GM06990 (cell line): ENCODE measurements around the gene PTGES3.

Source experiments
- DNase-seq: peaks from one replicate; pipeline ENCODE4 v3.0.0-alpha.2; 2011; ENCODE audit not compliant: insufficient read length; ENCODE audit errors: extremely low read depth
- H3K27me3 ChIP-seq: replicated peaks from 2 replicates; pipeline ENCODE4 v1.6.0; 2011; ENCODE audit warnings: low read length; ENCODE audit not compliant: control insufficient read depth, insufficient read depth
- H3K36me3 ChIP-seq: 2 replicates; pipeline ENCODE4 v1.5.1; 2011; ENCODE audit warnings: low read length; ENCODE audit not compliant: control insufficient read depth, insufficient read depth
- H3K4me3 ChIP-seq: replicated peaks from 2 replicates; pipeline ENCODE4 v1.5.1; 2011; ENCODE audit warnings: low read depth, mild to moderate bottlenecking, control low read depth, low read length
- TF ChIP-seq, protein P1 (sequence below): IDR thresholded peaks from 2 replicates; pipeline ENCODE4 v1.5.1; 2011; ENCODE audit warnings: low read length, control low read depth, mild to moderate bottlenecking, inconsistent platforms; ENCODE audit not compliant: insufficient read depth, poor library complexity, severe bottlenecking

Gene PTGES3

DNA sequence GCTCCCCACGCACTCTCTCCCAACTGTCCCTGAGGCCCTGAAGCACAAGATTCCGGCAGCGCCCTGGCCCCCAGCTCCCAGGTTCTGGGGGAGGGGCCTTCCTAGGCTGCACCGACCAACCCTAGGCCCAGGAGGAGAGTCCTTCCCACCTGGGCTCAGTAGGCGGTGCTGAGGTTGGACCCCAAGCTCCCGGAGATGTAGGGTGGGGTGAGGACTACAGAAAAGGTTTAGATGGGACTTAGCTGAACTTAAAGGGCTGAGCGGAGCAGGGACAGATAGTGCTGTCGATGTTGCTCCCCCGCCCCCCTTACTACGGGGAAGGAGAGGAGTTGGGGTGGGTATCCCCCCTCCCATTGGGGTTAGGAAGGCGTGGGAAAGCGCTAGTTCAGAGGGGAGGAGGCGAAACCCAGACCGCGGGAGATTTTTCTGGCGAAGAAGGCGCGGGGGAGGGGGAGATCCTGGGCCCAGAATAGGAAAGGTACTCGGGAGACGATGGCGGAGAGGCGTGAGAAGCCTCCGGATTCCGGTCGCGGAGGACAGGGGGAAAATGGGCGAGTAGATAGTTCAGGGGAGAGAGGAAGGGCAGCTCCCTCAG is 53.7 kb downstream of the PTGES3 start:
- TF ChIP-seq, protein P1, sequence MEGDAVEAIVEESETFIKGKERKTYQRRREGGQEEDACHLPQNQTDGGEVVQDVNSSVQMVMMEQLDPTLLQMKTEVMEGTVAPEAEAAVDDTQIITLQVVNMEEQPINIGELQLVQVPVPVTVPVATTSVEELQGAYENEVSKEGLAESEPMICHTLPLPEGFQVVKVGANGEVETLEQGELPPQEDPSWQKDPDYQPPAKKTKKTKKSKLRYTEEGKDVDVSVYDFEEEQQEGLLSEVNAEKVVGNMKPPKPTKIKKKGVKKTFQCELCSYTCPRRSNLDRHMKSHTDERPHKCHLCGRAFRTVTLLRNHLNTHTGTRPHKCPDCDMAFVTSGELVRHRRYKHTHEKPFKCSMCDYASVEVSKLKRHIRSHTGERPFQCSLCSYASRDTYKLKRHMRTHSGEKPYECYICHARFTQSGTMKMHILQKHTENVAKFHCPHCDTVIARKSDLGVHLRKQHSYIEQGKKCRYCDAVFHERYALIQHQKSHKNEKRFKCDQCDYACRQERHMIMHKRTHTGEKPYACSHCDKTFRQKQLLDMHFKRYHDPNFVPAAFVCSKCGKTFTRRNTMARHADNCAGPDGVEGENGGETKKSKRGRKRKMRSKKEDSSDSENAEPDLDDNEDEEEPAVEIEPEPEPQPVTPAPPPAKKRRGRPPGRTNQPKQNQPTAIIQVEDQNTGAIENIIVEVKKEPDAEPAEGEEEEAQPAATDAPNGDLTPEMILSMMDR, result no peak
- Histone ChIP-seq H3K27me3 (no peaks in the 10 kb centered on the region), H3K36me3 (peaks cover 4% of the 10 kb centered on the region), H3K4me3 (peak overlapping the region; percentile 86)
- DNase-seq, result peak; percentile 41

- TF ChIP-seq, protein P1, result no peak
- no peak for DNase-seq
- Histone ChIP-seq H3K36me3 (peaks cover 4% of the 10 kb centered on the region), H3K4me3 (peak overlapping the region; percentile 86), H3K27me3 (no peaks in the 10 kb centered on the region)
These were observed 54.4 kb downstream of the PTGES3 start for GRCh38 chr12:56633468-56634241.

- no peaks in the 10 kb centered on the region; the same call in none of the 2 replicates for H3K36me3 ChIP-seq
- TF ChIP-seq, protein P1, result no peak
- peak overlapping the region; percentile 86 for H3K4me3 ChIP-seq
- H3K27me3 ChIP-seq, result no peaks in the 10 kb centered on the region
- peak; percentile 29 for DNase-seq
These were observed 55.2 kb downstream of the PTGES3 start for GRCh38 chr12:56632701-56633467.

DNA sequence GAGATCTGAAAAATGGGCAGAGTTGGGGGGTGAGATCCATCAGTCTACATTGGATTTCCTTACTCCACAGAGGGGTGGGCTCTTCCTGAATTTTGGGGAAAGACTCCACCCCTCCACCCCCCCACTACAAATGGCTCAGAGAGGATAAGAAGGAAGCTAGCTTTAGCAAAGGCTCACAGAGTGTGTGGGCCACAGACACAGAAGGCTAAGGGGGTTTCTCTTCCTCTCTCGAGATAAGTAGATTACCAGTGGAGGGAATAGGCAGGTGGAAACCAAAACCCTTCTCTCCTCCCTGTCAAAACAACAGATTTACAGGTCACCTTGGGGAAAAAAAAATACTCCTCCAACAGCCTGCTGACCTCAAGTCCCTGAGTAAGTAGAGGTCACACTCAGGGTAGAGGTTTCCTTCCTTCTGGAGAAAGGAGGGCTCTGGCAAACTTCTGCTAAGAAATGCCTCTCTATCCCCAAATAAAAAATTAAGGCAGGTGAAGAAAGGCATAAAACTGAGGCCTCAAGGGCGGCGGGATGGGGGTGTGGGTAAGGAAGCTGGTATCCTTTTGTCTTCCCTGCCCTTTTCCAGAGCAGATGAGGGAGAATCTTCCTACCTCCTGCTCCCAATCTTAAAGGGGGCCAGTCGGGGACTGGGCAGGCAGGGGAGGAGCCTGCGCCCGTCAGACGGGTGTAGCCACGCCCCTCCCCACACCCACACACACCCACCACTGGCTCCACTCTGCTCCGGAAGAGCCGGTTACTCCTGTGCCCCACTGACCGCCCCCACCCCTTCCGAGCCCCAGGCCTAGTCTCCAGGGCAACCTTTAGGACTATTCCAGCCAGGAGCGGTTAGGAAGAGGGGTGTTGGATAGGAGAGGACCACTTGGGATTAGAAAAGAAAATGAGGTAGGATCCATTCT is 56.0 kb downstream of the PTGES3 start:
- peak overlapping the region; percentile 45 for H3K4me3 ChIP-seq
- DNase-seq, result peak; percentile 72
- no peaks in the 10 kb centered on the region; the same call in none of the 2 replicates for H3K36me3 ChIP-seq
- TF ChIP-seq, protein P1, result no peak
- no peaks in the 10 kb centered on the region for H3K27me3 ChIP-seq

GRCh38 chr12:56630180-56630632 is 57.9 kb downstream of the PTGES3 start, which contains the start of gene BAZ2A:
Gene BAZ2A, minus strand, starts transcription at chr12:56630326. Its CDS starts 12,796 bp downstream, at chr12:56617530.
- Histone ChIP-seq H3K4me3 (peak within 1 kb of the TSS; percentile 97), H3K36me3 (peaks cover 1% of the 10 kb centered on the region), H3K27me3 (no peaks in the 10 kb centered on the region)
- TF ChIP-seq, protein P1, result no peak
- peak; percentile 84 for DNase-seq
